ENCODE measurements around the gene DMAP1.

- TF ChIP-seq CTCF (IDR thresholded peaks at IDR 0.05) (no peak), POLR2A (IDR thresholded peaks at IDR 0.05) (no peak), EP300 (IDR thresholded peaks at IDR 0.05) (no peak)
These were observed 45.8 kb downstream of the DMAP1 start for GRCh38 chr1:44259090-44259489.
